GM18502 (cell line): ENCODE results near the gene C1orf21.

Experiments used
- ATAC-seq: cut with Tn5 transposase; IDR thresholded peaks from one replicate; pipeline ENCODE4 v1.9.1; 2021; ENCODE audit warnings: mild to moderate bottlenecking; ENCODE audit not compliant: unreplicated experiment, poor library complexity

C1orf21 gene

DNA sequence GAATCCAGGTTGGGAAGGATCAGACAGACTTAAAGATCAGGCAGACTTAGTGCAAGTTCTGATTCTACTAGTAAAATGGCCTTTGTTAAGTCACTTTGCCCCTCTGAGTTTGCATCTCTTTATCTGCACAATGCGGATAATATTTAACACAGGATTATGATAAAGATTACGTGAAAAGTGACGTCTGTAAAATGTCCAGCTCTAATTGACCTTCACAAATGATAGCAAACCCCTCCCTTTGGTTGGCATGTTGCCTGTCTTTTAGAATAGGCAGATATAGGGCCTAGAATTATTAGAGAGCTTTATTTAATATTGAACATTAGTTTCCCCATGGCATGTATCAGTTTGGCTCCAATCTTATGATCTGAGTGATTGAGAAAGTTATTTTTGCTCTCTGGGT lies 55.4 kb downstream of the C1orf21 start:
- ATAC-seq = no peak

DNA sequence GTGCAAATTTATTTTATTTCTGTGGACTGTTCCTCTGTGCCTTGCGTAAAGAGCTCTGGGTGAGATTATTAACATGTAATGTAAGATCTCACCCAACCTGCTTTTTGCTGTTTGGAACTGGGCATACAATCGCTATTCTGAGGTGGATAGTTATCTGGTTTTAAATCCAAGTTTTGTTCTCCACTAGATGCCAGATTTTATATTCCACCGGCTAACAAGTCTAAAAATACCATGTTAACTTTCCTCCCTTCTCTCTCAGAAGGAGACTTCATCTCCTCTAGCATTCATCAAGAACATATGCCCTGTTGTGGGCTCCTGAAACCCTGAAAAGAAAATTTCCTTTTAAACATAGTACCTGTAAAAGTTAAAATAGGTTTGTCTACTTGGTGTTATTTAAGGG lies 56.4 kb downstream of the C1orf21 start:
- ATAC-seq = no peak

DNA sequence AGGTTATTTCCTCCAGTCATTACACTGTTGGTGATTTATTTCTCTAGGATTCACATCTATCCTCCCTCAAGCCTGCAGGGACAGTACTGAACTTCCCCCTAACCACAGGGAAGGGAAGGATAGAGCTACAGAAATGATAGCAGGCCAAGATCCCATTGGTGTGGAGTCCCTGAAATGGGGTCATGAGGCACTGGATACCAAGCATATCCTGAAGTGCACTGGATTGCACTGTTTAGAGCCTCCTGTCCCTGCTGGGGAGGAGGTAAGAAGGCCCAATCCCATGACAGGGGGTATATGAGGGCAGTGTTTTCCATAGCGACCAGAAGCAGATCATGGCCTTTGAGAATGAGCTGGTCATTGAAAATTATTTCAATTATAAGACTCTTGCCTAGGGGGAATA lies 56.8 kb downstream of the C1orf21 start:
- no peak for ATAC-seq

DNA sequence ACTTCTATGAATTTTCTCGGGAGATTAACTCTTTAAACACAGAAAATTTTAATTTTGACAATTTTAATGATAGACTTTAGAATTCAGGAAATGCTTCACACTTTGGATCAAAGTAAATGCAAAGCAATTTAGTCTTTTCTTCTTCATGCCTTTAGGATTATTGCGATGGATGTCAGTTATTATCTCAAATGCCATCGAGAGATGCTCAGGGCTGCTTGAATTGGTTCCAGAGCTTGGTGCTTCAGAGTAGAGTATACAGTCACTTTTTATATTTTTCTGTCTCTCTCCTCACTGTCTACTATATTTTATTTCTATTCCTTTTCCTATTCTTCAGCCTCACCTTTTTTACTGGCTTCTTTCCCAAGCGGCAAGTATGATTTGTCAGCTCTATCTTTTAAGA lies 59.2 kb downstream of the C1orf21 start:
- ATAC-seq = no peak

DNA sequence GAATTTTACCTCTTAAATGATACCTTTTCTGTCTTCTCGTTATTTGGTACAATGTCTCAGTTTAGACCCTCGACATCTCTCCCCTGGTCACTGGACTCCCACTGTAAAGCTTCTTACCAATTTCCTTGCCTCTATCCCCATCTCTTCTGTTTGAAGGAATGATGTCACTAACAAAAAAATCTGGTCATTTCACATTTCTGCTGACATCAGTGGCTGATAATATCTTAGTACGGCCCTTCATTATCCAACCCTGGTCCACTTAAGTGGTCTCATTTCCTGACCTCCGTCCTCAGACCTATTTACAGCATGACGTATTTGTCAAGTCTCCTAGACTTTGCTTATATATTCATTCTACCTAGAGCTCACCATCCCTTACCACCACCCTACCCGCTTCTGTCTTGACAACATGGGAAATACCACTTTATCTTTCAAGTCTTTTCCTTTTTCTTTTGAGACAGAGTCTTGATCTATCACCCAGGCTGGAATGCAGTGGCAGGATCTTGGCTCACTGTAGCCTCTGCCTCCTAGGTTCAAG lies 60.9 kb downstream of the C1orf21 start:
- no peak for ATAC-seq

DNA sequence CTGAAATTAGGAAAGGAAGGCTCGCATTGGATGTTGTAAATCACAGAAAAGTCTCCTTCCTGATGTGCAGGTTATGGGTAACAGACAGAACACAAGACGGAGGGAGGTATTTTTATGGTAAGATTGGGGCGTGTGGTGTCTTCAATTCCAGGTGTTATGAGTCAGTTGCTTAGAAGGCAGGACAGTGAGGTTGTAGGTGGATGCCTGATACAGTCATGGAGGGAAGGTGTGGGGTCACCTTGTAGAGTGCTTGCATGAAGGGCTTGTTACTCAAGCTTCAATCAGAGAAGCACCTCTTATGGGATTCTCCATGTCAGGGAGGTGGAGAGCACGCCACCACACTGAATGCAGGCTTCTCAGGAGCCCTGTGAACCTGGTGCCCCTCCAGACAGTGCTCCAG lies 63.1 kb downstream of the C1orf21 start:
- no peak for ATAC-seq

DNA sequence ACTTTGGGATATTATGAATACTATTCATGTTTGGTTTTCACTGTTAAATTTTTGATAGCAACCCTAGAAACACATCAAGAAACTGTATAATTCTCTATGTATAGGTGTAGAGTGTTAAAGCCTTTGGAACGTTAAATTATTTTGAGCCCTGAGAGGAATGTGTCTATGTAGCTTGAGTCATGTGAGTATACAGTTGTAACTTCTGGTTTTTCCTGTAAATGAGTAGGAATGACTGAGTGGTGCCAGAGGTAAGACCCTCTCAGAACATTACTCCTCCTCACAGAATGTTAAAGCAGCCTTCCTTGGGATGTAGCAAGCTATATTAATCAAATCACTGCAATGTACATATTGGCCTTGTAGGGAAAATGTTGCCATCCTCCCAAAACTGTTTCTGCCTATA lies 69.0 kb downstream of the C1orf21 start:
- ATAC-seq = no peak

DNA sequence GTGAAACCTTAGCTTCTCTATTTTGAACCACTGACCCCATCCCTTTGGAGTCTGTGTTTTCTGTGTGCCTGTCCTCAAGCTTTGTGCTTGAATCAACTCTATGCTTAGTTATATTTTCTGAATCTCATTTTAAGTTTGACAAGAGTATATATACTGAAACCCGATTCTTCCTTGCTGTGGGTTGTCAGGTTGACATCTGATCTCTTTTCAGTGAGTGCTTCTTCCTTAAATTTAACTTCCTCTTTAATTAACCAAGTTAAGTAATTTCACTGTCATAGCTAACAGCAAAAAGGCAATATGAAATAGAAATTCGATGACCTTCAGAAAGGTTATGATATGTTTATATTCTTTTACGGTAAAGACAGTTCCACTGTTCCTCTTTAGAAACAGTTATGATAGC lies 69.4 kb downstream of the C1orf21 start:
- no peak for ATAC-seq

DNA sequence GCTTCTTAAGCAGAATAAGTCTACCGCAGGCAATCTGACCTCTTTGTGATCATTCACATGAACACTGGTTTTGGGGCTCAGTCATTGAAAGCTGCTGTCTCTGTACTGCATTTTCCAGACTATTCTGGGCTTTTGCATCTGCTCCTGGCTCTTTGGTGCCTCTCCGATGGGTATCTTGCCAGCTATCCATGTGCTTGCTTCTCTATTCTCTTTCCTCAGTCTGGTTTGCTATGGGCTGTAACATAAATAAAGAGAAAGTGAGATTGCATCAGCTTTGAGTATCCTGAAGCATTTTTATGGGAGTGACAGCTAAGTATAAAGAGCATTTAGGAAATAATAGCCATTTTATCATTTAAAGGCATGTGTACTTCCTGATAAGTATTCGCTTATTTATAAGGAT lies 70.7 kb downstream of the C1orf21 start:
- ATAC-seq = no peak

DNA sequence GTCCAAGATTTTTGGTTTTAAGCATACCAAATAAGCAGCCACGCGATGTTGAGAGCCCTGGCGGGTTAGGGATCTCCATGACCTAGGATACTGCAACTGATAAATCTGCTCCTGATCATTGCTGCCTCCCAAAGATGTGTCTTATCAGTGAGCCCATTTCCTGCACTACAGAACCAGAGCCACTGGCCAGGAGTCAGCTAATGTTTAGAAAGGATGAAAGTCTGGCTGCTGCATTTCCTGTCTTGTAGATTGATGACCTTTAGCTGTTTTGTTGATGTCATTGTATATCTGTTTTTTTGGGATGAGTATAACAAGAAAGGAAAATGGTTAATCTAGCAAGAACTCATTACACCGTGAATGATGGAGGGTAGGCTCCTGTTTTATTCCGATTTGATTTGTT lies 74.5 kb downstream of the C1orf21 start:
- no peak for ATAC-seq

DNA sequence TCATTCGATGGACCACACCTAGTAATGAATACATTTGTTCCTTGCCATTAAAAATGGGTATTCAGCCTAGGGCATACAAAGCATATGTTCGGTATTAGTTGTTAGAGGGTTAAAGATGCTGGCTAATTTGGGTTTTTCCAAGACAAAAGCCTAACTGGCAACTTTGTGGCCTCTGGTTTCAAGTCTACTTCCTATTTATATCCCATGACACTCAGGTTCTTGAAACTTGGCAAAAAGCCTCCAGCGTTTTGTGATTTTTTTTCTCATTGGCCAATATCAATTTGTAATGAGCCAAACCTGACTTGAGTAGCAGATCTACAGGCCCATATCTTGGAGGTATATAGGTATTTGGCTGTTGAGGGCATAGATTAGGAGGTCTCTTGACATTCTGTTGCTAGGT lies 75.3 kb downstream of the C1orf21 start:
- no peak for ATAC-seq

DNA sequence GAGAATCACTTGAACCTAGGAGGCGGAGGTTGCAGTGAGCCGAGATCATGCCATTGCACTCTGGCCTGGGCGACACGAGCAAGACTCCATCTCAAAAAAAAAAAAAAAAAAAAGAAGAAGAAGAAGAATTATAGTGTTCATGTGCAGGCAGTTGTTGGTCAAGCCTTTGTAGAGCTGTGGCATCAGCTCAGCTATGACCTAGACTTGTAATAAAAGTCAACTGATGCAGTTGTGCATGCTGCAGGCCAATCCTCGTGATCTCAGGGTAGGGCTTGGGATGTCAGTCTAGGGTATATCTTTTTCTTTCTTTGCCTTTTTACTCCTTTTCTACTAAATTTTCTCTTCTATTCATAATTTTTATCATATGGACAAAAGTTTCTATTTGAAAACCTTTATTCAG lies 76.2 kb downstream of the C1orf21 start:
- no peak for ATAC-seq

DNA sequence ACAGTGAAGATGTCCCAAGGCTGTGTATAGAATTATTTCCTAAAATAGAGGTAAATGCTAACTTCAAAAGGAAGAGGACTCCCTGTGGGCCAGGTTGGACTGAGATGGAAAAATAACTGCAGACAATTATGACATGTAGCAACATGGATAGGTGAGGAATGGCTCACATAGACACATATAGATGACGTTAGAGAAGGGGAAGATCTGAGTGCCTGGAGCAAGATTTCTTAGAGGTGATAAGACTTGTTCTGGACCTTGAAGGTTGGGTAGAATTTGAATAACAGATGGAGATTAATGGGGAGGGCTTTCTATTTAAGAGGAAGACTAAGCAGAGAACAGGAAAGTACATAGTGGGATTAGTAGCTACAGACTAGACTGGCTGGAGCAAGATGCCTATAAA lies 76.9 kb downstream of the C1orf21 start:
- no peak for ATAC-seq

DNA sequence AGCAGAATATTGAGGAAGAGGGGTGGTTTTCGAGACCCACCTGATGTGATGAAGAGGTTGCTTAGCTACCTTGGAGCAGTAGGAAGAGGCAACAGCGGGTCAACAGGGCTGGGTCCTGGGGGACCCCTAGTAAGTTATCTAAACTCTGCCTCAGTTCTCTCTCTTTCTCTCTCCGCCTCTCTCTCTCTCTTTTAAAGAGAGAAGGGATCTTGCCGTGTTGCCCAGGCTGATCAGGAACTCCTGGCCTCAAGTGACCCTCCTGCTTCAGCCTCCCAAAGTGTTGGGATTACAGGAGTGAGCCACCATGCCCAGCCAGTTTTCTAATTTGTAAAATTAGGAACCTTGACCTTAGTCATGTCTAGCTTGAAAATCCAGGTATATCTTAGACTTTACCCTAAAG lies 77.9 kb downstream of the C1orf21 start:
- ATAC-seq = no peak

DNA sequence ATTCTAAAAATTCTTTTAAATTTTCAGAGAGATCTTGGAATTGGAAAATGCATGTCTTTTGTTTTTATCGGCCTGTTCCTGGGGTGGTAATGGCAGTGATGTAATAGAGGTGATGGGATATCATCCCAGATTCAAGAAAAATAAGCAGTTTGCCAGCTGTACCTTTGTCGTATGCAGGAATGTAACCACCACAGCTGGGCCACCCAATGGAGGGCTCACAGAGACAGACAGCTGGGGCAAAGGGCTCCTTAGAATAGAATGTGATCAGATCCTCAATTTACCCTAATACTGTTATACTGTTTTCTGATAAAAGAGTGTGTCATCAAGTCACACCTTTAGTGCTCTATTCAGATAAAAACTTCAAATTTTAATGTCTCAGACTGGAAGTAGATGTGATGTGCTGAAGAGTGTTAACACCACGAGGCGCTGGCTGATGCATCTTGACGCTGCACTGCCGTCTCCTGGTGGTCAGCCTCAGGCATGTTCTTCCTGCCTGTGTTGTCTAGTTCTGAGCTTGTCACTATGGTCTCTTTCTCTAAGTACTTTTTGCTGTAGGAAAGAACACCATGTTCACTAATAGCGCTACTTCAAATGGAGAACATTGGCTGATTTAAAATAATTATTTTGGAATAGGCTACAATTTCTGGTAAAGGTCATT lies 78.8 kb downstream of the C1orf21 start:
- no peak for ATAC-seq

DNA sequence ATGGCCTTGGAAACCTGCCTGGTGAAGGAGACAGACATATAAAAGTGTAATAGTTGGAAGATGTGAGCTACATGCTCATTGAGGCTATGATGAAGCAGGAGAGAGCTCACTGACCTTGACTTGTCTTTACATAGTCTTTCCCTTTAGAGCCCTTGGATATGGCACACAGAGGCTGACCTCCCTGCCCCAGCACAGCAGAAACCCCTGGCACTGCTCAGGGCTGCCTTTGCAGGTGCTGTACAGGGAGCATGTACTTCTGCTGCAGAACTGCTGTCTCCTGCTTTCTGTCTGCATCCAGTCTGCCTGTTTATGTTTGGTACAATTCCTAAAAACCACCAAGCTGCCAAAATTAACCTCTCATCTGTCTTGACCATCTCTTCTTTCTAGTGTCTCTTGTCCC lies 80.5 kb downstream of the C1orf21 start:
- ATAC-seq = no peak

DNA sequence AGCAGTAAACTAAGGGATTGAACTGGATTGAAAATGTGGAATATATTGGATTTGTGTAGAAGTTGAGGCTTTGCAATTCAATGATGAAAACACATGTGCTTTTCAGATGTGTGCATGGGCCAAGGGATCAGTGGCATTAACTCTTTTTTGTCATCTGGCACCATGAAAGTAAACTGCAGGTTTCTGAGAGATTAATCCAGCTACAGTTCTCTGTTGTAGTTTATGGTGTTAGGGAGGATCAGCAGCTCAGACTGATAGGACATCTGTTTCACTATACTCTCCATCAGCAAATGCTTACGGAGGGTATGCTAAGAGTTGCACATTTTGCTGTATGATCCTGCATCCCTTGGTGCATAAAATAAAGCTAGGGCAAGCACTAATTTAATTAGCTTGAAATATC lies 82.6 kb downstream of the C1orf21 start:
- no peak for ATAC-seq

DNA sequence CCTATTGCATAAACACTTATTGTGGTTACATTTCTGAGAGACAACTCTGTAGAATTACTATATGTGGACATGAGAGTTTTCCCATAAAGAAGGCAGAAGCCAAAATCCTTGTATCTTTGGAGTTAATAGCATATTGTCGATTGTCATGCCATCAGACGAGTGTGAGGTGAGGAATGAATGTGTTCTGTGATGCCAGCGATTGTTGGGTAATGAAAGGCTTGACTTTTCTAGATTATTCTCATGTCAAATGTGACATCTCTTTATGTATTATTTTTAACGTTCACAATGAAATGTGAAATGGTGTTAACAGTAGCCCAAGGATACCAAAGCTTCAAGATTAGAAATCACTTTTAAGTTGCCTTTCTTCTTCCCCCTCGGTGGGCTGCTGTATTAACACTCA lies 84.9 kb downstream of the C1orf21 start:
- no peak for ATAC-seq

DNA sequence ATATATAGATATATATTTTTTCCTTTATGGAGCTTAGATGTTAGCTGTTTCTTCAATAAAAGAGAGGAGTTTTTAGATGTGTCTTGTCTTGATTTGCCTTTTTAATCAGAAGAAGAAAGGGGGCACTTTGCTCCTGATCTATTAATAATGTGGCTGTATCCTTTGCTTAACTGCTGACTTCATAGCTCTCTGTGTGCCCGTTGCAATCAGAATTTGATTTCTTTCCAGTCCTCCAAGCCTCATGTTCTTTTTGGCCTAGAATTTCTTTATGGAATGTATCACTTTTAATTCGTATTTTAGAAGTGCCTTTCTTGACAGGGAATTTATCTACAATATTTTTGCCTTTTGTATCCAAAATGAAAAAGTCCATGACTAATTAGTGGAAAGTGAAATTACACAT lies 85.3 kb downstream of the C1orf21 start:
- ATAC-seq = no peak

DNA sequence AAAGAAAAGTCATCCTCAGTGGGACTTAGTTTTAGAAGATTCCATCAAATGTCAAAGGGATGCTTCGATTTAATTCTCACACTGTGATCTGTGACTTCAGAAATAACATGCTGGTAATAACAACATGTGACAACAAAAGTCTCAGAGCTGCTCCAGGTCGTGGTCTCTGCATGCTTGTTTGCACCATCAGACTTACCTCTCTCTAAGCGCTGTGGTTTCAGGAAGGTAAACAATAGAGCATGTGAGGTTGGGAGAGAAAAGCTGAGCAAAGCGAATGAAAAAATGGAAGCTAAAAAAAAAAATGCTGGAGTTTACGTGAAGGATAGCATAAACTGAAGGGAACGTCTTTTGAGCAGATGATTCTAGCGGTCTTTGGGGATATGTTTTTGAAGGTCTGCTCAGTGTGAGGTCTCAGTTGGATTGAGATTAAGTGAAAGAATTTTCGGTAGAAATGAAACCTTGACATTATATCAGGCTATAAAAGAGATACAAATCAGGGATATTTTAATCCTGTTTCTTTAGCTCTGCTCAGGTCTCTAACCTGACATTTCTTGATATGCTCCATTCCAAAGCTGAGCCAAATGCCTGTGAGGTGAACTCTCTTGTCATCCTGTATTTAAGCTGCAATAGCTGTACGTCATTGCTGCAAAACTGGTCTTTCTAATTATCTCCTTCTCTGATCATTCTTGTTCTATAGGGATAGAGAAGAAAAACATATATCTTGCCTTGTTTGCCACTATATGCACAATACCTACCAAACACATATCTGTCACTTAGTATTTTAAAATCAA lies 86.5 kb downstream of the C1orf21 start:
- no peak for ATAC-seq

DNA sequence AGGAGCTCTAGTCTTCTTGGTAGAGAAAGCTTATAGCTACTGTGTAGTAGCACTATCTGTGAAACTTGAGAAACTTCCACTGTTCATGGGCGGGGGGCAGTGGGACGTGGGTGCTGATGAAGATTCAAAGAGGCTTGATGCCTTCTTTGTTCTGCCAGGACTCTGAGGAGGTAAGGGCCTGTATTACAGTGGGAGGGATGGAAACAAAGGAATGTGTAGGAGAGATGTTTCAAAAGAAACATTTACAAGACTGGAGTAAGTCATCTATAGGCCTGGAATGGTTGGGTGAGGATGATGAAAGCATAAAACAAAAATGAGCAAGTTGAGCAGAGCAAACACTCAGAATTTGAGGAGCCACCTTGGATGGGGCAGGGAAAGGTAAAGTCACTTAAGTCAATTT lies 89.4 kb downstream of the C1orf21 start:
- ATAC-seq = no peak
